ENCODE data around the gene PRELID1.
A peak's percentile ranks its signal among the peaks of the same experiment; 100 is the strongest.

The PRELID1 gene

GRCh38 chr5:177297922-177298321 lies 5.7 kb upstream of the PRELID1 start:
- Histone ChIP-seq H3K27ac (replicated peaks) (no peak overlapping the region), H3K4me3 (replicated peaks; ENCODE audit: insufficient read depth, low read length) (no peak overlapping the region), H3K27me3 (ENCODE audit: insufficient read depth, poor library complexity, severe bottlenecking) (no peaks in the 10 kb centered on the region)
- no peak for DNase-seq (ENCODE audit: low read depth in 1 of 2, low spot score in 1 of 2)
- TF ChIP-seq POLR2AphosphoS5 (IDR thresholded peaks at IDR 0.05; ENCODE audit: low read depth) = no peak
- no peak for TF ChIP-seq GABPA (IDR thresholded peaks at IDR 0.05; ENCODE audit: low read depth)
- TF ChIP-seq, protein P1, sequence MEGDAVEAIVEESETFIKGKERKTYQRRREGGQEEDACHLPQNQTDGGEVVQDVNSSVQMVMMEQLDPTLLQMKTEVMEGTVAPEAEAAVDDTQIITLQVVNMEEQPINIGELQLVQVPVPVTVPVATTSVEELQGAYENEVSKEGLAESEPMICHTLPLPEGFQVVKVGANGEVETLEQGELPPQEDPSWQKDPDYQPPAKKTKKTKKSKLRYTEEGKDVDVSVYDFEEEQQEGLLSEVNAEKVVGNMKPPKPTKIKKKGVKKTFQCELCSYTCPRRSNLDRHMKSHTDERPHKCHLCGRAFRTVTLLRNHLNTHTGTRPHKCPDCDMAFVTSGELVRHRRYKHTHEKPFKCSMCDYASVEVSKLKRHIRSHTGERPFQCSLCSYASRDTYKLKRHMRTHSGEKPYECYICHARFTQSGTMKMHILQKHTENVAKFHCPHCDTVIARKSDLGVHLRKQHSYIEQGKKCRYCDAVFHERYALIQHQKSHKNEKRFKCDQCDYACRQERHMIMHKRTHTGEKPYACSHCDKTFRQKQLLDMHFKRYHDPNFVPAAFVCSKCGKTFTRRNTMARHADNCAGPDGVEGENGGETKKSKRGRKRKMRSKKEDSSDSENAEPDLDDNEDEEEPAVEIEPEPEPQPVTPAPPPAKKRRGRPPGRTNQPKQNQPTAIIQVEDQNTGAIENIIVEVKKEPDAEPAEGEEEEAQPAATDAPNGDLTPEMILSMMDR (IDR thresholded peaks at IDR 0.05; ENCODE audit: insufficient read depth, low read length) = no peak
- no peak for TF ChIP-seq REST (IDR thresholded peaks at IDR 0.05; ENCODE audit: insufficient replicate concordance, low read depth)
- TF ChIP-seq SPI1 (IDR thresholded peaks at IDR 0.05; ENCODE audit: borderline replicate concordance, low read depth) = no peak

GRCh38 chr5:177299697-177300096 lies 3.9 kb upstream of the PRELID1 start:
- no peak for DNase-seq (ENCODE audit: low read depth in 1 of 2, low spot score in 1 of 2)
- TF ChIP-seq SPI1 (IDR thresholded peaks at IDR 0.05; ENCODE audit: borderline replicate concordance, low read depth) (no peak), REST (IDR thresholded peaks at IDR 0.05; ENCODE audit: insufficient replicate concordance, low read depth) (no peak), POLR2AphosphoS5 (IDR thresholded peaks at IDR 0.05; ENCODE audit: low read depth) (no peak), GABPA (IDR thresholded peaks at IDR 0.05; ENCODE audit: low read depth) (no peak)
- TF ChIP-seq, protein P1 (IDR thresholded peaks at IDR 0.05; ENCODE audit: insufficient read depth, low read length) = no peak
- peak overlapping the region; percentile 45 for H3K27ac ChIP-seq (replicated peaks)
- no peaks in the 10 kb centered on the region for H3K27me3 ChIP-seq (ENCODE audit: insufficient read depth, poor library complexity, severe bottlenecking)
- no peak overlapping the region for H3K4me3 ChIP-seq (replicated peaks; ENCODE audit: insufficient read depth, low read length)

GRCh38 chr5:177300236-177300880 lies 3.2 kb upstream of the PRELID1 start:
- Histone ChIP-seq H3K27me3 (ENCODE audit: insufficient read depth, poor library complexity, severe bottlenecking) (no peaks in the 10 kb centered on the region), H3K27ac (replicated peaks) (peak overlapping the region; percentile 39), H3K4me3 (replicated peaks; ENCODE audit: insufficient read depth, low read length) (no peak overlapping the region)
- peak; percentile 88 to 89 for DNase-seq (ENCODE audit: low read depth in 1 of 2, low spot score in 1 of 2)
- TF ChIP-seq POLR2AphosphoS5 (IDR thresholded peaks at IDR 0.05; ENCODE audit: low read depth) = peak; percentile 55; the same call in 1 of the 2 replicates
- TF ChIP-seq, protein P1 (IDR thresholded peaks at IDR 0.05; ENCODE audit: insufficient read depth, low read length) = no peak
- peak; percentile 97 for TF ChIP-seq SPI1 (IDR thresholded peaks at IDR 0.05; ENCODE audit: borderline replicate concordance, low read depth)

GRCh38 chr5:177300951-177301350 lies 2.6 kb upstream of the PRELID1 start:
- no peak for DNase-seq (ENCODE audit: low read depth in 1 of 2, low spot score in 1 of 2)
- Histone ChIP-seq H3K4me3 (replicated peaks; ENCODE audit: insufficient read depth, low read length) (no peak overlapping the region), H3K27me3 (ENCODE audit: insufficient read depth, poor library complexity, severe bottlenecking) (no peaks in the 10 kb centered on the region), H3K27ac (replicated peaks) (peak overlapping the region; percentile 39)
- no peak for TF ChIP-seq REST (IDR thresholded peaks at IDR 0.05; ENCODE audit: insufficient replicate concordance, low read depth)
- no peak for TF ChIP-seq POLR2AphosphoS5 (IDR thresholded peaks at IDR 0.05; ENCODE audit: low read depth)
- TF ChIP-seq GABPA (IDR thresholded peaks at IDR 0.05; ENCODE audit: low read depth) = no peak
- TF ChIP-seq, protein P1 (IDR thresholded peaks at IDR 0.05; ENCODE audit: insufficient read depth, low read length) = no peak
- no peak for TF ChIP-seq SPI1 (IDR thresholded peaks at IDR 0.05; ENCODE audit: borderline replicate concordance, low read depth)
